Chondrocyte (in vitro differentiated cells): Measurements from ENCODE around the gene DTNA. TPM values are rescaled to one million over a fixed set of nuclear protein-coding genes. Genes with fewer than 3 reads are reported as not detected.

Experiments
- DNase-seq: peaks from one replicate; pipeline ENCODE4 v3.0.0; 2021; ENCODE audit warnings: mixed read lengths, low spot score
- H3K27ac Mint-ChIP-seq: one replicate; pipeline ENCODE4 v1.8.0; 2021; ENCODE audit warnings: mild to moderate bottlenecking, moderate library complexity, mixed read lengths; ENCODE audit not compliant: unreplicated experiment
- H3K27me3 Mint-ChIP-seq: 2 replicates; pipeline ENCODE4 v1.8.0; 2021; ENCODE audit warnings: low read depth, mixed read lengths
- H3K36me3 Mint-ChIP-seq: 2 replicates; pipeline ENCODE4 v1.8.0; 2021; ENCODE audit warnings: low read depth, mixed read lengths
- H3K4me1 Mint-ChIP-seq: 2 replicates; pipeline ENCODE4 v1.8.0; 2021; ENCODE audit warnings: low read depth, mild to moderate bottlenecking, mixed read lengths
- H3K4me3 Mint-ChIP-seq: one replicate; pipeline ENCODE4 v1.8.0; 2021; ENCODE audit warnings: mild to moderate bottlenecking, moderate library complexity, mixed read lengths; ENCODE audit not compliant: unreplicated experiment
- H3K9me3 Mint-ChIP-seq: 2 replicates; pipeline ENCODE4 v1.8.0; 2021; ENCODE audit warnings: low read depth, mixed read lengths
- total RNA-seq: library from RNA; stranded (reverse); gene quantifications from 3 replicates; pipeline ENCODE4 v1.2.1, GENCODE V29; 2021
- TF ChIP-seq, protein P1 (sequence below): fragments of 200-600 bp; sonication (generic); IDR thresholded peaks from 2 replicates; pipeline ENCODE4 v1.5.0; 2021; ENCODE audit warnings: antibody characterized with exemption, mild to moderate bottlenecking, moderate library complexity

Gene DTNA
- total RNA-seq, 1 donor from 2014 or later = 3.7 TPM

- Mint-ChIP-seq H3K27ac (no peak overlapping the region), H3K4me3 (no peak overlapping the region), H3K27me3 (no peaks in the 10 kb centered on the region), H3K9me3 (no peaks in the 10 kb centered on the region), H3K4me1 (no peaks in the 10 kb centered on the region), H3K36me3 (no peaks in the 10 kb centered on the region)
- TF ChIP-seq, protein P1, sequence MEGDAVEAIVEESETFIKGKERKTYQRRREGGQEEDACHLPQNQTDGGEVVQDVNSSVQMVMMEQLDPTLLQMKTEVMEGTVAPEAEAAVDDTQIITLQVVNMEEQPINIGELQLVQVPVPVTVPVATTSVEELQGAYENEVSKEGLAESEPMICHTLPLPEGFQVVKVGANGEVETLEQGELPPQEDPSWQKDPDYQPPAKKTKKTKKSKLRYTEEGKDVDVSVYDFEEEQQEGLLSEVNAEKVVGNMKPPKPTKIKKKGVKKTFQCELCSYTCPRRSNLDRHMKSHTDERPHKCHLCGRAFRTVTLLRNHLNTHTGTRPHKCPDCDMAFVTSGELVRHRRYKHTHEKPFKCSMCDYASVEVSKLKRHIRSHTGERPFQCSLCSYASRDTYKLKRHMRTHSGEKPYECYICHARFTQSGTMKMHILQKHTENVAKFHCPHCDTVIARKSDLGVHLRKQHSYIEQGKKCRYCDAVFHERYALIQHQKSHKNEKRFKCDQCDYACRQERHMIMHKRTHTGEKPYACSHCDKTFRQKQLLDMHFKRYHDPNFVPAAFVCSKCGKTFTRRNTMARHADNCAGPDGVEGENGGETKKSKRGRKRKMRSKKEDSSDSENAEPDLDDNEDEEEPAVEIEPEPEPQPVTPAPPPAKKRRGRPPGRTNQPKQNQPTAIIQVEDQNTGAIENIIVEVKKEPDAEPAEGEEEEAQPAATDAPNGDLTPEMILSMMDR = no peak
- no peak for DNase-seq
These were observed 161.3 kb downstream of the DTNA start for GRCh38 chr18:34871435-34871834.

DNA sequence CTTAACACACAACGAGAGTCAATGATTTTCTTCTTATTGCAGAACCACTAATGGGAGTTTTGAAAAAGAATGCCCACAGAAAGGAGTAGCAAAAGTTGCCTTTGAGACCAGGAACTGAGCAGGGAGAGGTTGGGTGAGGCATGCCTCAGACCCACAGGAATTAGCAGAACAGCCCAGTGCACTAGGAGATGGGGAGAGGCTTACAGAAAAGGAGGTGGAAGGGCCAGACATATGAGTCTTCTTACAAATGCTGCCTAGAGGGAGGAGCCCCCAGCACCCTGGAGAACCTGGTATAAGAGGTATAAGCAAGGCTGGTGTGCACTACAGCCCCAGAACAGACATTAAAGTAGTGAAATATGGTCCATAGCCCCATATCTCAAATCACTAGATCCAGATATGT, 162.0 kb downstream of the DTNA start:
- no peak for DNase-seq
- Mint-ChIP-seq H3K9me3 (no peaks in the 10 kb centered on the region), H3K27ac (no peak overlapping the region), H3K27me3 (no peaks in the 10 kb centered on the region), H3K36me3 (no peaks in the 10 kb centered on the region), H3K4me1 (no peaks in the 10 kb centered on the region), H3K4me3 (no peak overlapping the region)
- TF ChIP-seq, protein P1 = no peak

GRCh38 chr18:34873986-34874580, 164.0 kb downstream of the DTNA start:
- no peaks in the 10 kb centered on the region for H3K36me3 Mint-ChIP-seq
- no peak for DNase-seq

GRCh38 chr18:34875150-34875549, 165.1 kb downstream of the DTNA start:
- no peak overlapping the region for H3K27ac Mint-ChIP-seq
- peaks cover 2% of the 10 kb centered on the region for H3K4me1 Mint-ChIP-seq
- H3K27me3 Mint-ChIP-seq = no peaks in the 10 kb centered on the region
- TF ChIP-seq, protein P1 = no peak
- no peak for DNase-seq
- no peaks in the 10 kb centered on the region for H3K36me3 Mint-ChIP-seq
- no peaks in the 10 kb centered on the region for H3K9me3 Mint-ChIP-seq
- H3K4me3 Mint-ChIP-seq = no peak overlapping the region

More at GRCh38 chr18:34873986-34874580, 164.0 kb downstream of the DTNA start:
- Mint-ChIP-seq H3K27me3 (no peaks in the 10 kb centered on the region), H3K9me3 (no peaks in the 10 kb centered on the region), H3K4me3 (no peak overlapping the region), H3K27ac (no peak overlapping the region), H3K4me1 (no peaks in the 10 kb centered on the region)
- TF ChIP-seq, protein P1 = no peak

DNA sequence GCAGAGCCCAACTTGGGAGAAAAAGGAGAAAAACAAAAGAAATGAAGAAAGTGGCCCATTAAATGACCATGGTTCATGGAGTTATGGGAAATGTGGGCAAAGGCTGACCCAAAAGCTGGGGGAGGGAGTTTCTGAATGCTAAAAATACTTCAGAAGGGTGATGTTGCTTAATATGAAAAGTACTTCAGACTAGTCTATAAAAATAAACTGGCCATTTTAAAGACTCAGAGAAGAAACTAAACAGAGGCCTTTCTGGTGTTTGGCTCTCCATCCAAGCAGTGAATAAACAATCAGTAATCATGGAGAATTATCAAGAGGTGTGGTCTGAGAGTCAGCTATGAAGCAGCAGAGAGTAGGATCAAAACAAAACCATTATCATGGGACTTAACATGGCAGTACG, 170.3 kb downstream of the DTNA start:
- TF ChIP-seq, protein P1 = no peak
- Mint-ChIP-seq H3K9me3 (no peaks in the 10 kb centered on the region), H3K27me3 (no peaks in the 10 kb centered on the region), H3K4me3 (no peak overlapping the region), H3K27ac (peak overlapping the region; percentile 27), H3K4me1 (peaks cover 16% of the 10 kb centered on the region), H3K36me3 (no peaks in the 10 kb centered on the region)
- no peak for DNase-seq
